ENCODE results near the gene SRL.

- TF ChIP-seq CTCF (IDR thresholded peaks at IDR 0.05; ENCODE audit: poor library complexity) (no peak), EZH2 (IDR thresholded peaks at IDR 0.05; ENCODE audit: borderline replicate concordance) (no peak), EZH2phosphoT487 (IDR thresholded peaks at IDR 0.05; ENCODE audit: low read depth, severe bottlenecking, unreplicated experiment) (no peak)
Measured at GRCh38 chr16:4198816-4199215, 43.1 kb downstream of the SRL start.

Data from hepatocyte (in vitro differentiated cells).